PC-3 (cell line): ENCODE data around the gene CDHR5. TPM values are rescaled to one million over a fixed set of nuclear protein-coding genes. Genes with fewer than 3 reads are reported as not detected.

Source experiments
- ATAC-seq: fragments of 200-7000 bp; cut with Tn5 transposase; 2 replicates; pipeline ENCODE4 v1.9.1; 2020; ENCODE audit warnings: mild to moderate bottlenecking, moderate library complexity
- BruUV-seq: library from RNA; stranded (reverse); fragments of 400-500 nt; replicated peaks from 2 replicates; lab custom pipeline; 2021; lab: Mats Ljungman, UMichigan
- CTCF ChIA-PET: fragments of 300-600 bp; sonication (Branson Sonifier 250); formaldehyde crosslinking; loops from one replicate; lab custom pipeline; 2022; ENCODE audit warnings: antibody characterized with exemption; lab: Charles Lee
- POLR2A ChIA-PET: fragments of 300-600 bp; sonication (Branson Sonifier 250); formaldehyde crosslinking; loops from one replicate; lab custom pipeline; 2022; ENCODE audit warnings: antibody characterized with exemption; ENCODE audit not compliant: unreplicated experiment; lab: Charles Lee
- DNase-seq: peaks from one replicate; pipeline ENCODE4 v3.0.0-alpha.2; 2015
- H2AFZ ChIP-seq: fragments of 300-600 bp; sonication (generic); 2 replicates; pipeline ENCODE4 v1.6.0; 2016; ENCODE audit warnings: antibody characterized with exemption, low read length
- H3F3A ChIP-seq: fragments of 300-600 bp; sonication (generic); one replicate; pipeline ENCODE4 v1.6.0; 2017; ENCODE audit warnings: antibody characterized with exemption, low read length, control low read depth, mild to moderate bottlenecking; ENCODE audit not compliant: unreplicated experiment
- H3K27ac ChIP-seq: fragments of 300-600 bp; sonication (generic); 2 replicates; pipeline ENCODE4 v1.5.1; 2016; ENCODE audit warnings: mild to moderate bottlenecking, low read length
- H3K27me3 ChIP-seq: fragments of 300-600 bp; sonication (generic); 2 replicates; pipeline ENCODE4 v1.6.1; 2016; ENCODE audit warnings: low read length, mixed read lengths
- H3K36me3 ChIP-seq: fragments of 300-600 bp; sonication (generic); 2 replicates; pipeline ENCODE4 v1.6.1; 2016; ENCODE audit warnings: low read depth, mixed run types, low read length, mixed read lengths
- H3K4me1 ChIP-seq: fragments of 300-600 bp; sonication (generic); 2 replicates; pipeline ENCODE4 v1.5.1; 2016; ENCODE audit warnings: low read length; ENCODE audit not compliant: insufficient read depth
- H3K4me2 ChIP-seq: fragments of 300-600 bp; sonication (generic); 2 replicates; pipeline ENCODE4 v1.6.0; 2016; ENCODE audit warnings: low read length
- H3K4me3 ChIP-seq: fragments of 300-600 bp; sonication (generic); 2 replicates; pipeline ENCODE4 v1.5.1; 2016; ENCODE audit warnings: mild to moderate bottlenecking, low read length, mixed read lengths
- H3K79me2 ChIP-seq: fragments of 300-600 bp; sonication (generic); 2 replicates; pipeline ENCODE4 v1.6.1; 2017; ENCODE audit warnings: low read length, mixed read lengths
- H3K9ac ChIP-seq: fragments of 300-600 bp; sonication (generic); 2 replicates; pipeline ENCODE4 v1.6.0; 2016; ENCODE audit warnings: mild to moderate bottlenecking, low read length
- H3K9me2 ChIP-seq: fragments of 300-600 bp; sonication (generic); replicated peaks from 2 replicates; pipeline ENCODE4 v1.6.1; 2016; ENCODE audit warnings: mixed run types, low read length, mixed read lengths
- H3K9me3 ChIP-seq: fragments of 300-600 bp; sonication (generic); 2 replicates; pipeline ENCODE4 v1.6.1; 2016; ENCODE audit warnings: low read length, mixed read lengths
- H4K20me1 ChIP-seq: fragments of 300-600 bp; sonication (generic); 2 replicates; pipeline ENCODE4 v1.6.1; 2016; ENCODE audit warnings: low read length, mixed read lengths
- EZH2 ChIP-seq: fragments of 300-600 bp; sonication (generic); IDR thresholded peaks from one replicate; pipeline ENCODE4 v1.6.1; 2017; ENCODE audit warnings: antibody characterized with exemption, mild to moderate bottlenecking, low read length; ENCODE audit not compliant: unreplicated experiment
- EZH2phosphoT487 ChIP-seq: fragments of 300-600 bp; sonication (generic); IDR thresholded peaks from 2 replicates; pipeline ENCODE4 v1.6.1; 2018; ENCODE audit warnings: mild to moderate bottlenecking, antibody characterized with exemption, low read length, borderline replicate concordance
- intact Hi-C: fragments of 100-400 bp; cut with micrococcal nuclease; formaldehyde crosslinking; loops from 2 replicates; pipeline ENCODE4 v1.9.0; 2023
- total RNA-seq: library from RNA; depleted of rRNA; stranded (reverse); fragments of >200 nt; gene quantifications from 2 replicates; pipeline ENCODE4 v1.2.3, GENCODE V29; 2014
- TF ChIP-seq, protein P1 (sequence below): fragments of 300-600 bp; sonication (generic); conservative IDR thresholded peaks from 2 replicates; pipeline ENCODE4 v1.5.1; 2017; ENCODE audit warnings: antibody characterized with exemption, low read depth, mild to moderate bottlenecking, low read length

CDHR5 gene
- total RNA-seq, 1 experiment from 2014 or later, result not detected

DNA sequence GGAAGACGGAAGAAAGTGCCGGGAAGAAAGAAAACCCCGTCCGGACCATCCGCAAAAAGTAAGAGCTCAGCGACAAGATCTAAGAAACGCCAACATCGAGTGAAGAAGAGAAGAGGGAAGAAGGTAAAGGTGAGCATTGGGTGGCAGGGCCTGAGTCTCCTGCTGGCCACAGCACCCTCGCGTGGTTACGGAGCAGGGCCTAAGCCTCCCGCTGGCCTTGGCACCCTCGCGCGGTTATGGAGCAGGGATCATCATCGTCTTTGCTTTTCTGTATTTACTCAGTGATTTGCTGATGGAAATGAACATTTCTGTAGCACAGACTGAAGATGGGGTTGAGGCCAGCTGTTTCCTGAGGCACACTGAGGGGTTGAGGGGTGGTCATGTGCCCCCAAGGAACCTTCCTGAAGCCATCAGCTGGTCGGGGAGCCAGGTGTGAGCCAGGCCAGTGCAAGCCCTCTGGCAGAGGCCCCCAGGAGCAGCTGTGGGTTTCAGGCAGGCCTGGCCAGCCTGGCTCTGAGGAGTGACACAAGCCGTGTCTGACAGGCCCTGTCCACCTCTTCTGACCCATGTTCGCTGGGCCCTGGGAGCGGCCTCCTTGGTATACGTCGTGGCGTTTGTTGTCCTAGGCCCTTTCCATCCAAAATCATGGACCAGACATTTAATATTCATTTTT is 23.0 kb downstream of the CDHR5 start:
- Histone ChIP-seq H3K9ac (no peak overlapping the region), H3K79me2 (no peaks in the 10 kb centered on the region), H3K9me2 (no peaks in the 10 kb centered on the region), H3K4me2 (no peak overlapping the region), H2AFZ (no peak overlapping the region), H3F3A (no peaks in the 10 kb centered on the region), H3K36me3 (peaks cover 26% of the 10 kb centered on the region), H3K27me3 (no peaks in the 10 kb centered on the region), H3K27ac (no peak overlapping the region), H4K20me1 (no peaks in the 10 kb centered on the region), H3K9me3 (no peaks in the 10 kb centered on the region), H3K4me1 (no peaks in the 10 kb centered on the region), H3K4me3 (no peak overlapping the region)
- intact Hi-C loops, result no loop called here
- TF ChIP-seq EZH2phosphoT487, result no peak
- TF ChIP-seq, protein P1, sequence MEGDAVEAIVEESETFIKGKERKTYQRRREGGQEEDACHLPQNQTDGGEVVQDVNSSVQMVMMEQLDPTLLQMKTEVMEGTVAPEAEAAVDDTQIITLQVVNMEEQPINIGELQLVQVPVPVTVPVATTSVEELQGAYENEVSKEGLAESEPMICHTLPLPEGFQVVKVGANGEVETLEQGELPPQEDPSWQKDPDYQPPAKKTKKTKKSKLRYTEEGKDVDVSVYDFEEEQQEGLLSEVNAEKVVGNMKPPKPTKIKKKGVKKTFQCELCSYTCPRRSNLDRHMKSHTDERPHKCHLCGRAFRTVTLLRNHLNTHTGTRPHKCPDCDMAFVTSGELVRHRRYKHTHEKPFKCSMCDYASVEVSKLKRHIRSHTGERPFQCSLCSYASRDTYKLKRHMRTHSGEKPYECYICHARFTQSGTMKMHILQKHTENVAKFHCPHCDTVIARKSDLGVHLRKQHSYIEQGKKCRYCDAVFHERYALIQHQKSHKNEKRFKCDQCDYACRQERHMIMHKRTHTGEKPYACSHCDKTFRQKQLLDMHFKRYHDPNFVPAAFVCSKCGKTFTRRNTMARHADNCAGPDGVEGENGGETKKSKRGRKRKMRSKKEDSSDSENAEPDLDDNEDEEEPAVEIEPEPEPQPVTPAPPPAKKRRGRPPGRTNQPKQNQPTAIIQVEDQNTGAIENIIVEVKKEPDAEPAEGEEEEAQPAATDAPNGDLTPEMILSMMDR, result no peak
- TF ChIP-seq EZH2, result no peak
- CTCF ChIA-PET, result no interaction called here
- POLR2A ChIA-PET, result no interaction called here
- ATAC-seq (no peak), DNase-seq (no peak)
- no TSS peak for BruUV-seq

GRCh38 chr11:598005-598680 is 26.6 kb downstream of the CDHR5 start:
- intact Hi-C loops, result no loop called here
- Histone ChIP-seq H3K4me1 (no peaks in the 10 kb centered on the region), H3K79me2 (0 out of 2 replicates have a peak, but pooled peaks cover 4% of the 10 kb centered on the region), H3K4me2 (no peak overlapping the region), H4K20me1 (no peaks in the 10 kb centered on the region), H3K27ac (no peak overlapping the region), H2AFZ (no peak overlapping the region), H3K4me3 (no peak overlapping the region), H3F3A (no peaks in the 10 kb centered on the region), H3K36me3 (peaks cover 25% of the 10 kb centered on the region), H3K27me3 (no peaks in the 10 kb centered on the region), H3K9me2 (no peaks in the 10 kb centered on the region), H3K9ac (no peak overlapping the region), H3K9me3 (no peaks in the 10 kb centered on the region)
- BruUV-seq, result no TSS peak
- CTCF ChIA-PET, result no interaction called here
- no peak for ATAC-seq
- POLR2A ChIA-PET, result no interaction called here
- TF ChIP-seq EZH2, result no peak
- TF ChIP-seq, protein P1, result no peak
- TF ChIP-seq EZH2phosphoT487, result no peak
- no peak for DNase-seq
